Amniotic epithelial cell (primary cell): ENCODE measurements around the gene GGNBP2.
"Not testable (repeated sequence)": the region's sequence is repeated elsewhere in the genome, so short reads cannot be mapped to it uniquely, and the experiment has no call there.

Experiments
- DNase-seq: peaks from one replicate; pipeline ENCODE4 v3.0.0-alpha.2; 2010; ENCODE audit warnings: low read depth

GGNBP2 gene, protein sequence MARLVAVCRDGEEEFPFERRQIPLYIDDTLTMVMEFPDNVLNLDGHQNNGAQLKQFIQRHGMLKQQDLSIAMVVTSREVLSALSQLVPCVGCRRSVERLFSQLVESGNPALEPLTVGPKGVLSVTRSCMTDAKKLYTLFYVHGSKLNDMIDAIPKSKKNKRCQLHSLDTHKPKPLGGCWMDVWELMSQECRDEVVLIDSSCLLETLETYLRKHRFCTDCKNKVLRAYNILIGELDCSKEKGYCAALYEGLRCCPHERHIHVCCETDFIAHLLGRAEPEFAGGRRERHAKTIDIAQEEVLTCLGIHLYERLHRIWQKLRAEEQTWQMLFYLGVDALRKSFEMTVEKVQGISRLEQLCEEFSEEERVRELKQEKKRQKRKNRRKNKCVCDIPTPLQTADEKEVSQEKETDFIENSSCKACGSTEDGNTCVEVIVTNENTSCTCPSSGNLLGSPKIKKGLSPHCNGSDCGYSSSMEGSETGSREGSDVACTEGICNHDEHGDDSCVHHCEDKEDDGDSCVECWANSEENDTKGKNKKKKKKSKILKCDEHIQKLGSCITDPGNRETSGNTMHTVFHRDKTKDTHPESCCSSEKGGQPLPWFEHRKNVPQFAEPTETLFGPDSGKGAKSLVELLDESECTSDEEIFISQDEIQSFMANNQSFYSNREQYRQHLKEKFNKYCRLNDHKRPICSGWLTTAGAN

GRCh38 chr17:36544307-36545076, at the start of gene GGNBP2:
GGNBP2 (plus strand) TSS chr17:36544919; CDS start chr17:36545725, 806 bp downstream.
- peak; percentile 83 for DNase-seq

- DNase-seq = peak; percentile 6
These were observed 49.6 kb upstream of the GGNBP2 start for GRCh38 chr17:36495076-36495578.

DNA sequence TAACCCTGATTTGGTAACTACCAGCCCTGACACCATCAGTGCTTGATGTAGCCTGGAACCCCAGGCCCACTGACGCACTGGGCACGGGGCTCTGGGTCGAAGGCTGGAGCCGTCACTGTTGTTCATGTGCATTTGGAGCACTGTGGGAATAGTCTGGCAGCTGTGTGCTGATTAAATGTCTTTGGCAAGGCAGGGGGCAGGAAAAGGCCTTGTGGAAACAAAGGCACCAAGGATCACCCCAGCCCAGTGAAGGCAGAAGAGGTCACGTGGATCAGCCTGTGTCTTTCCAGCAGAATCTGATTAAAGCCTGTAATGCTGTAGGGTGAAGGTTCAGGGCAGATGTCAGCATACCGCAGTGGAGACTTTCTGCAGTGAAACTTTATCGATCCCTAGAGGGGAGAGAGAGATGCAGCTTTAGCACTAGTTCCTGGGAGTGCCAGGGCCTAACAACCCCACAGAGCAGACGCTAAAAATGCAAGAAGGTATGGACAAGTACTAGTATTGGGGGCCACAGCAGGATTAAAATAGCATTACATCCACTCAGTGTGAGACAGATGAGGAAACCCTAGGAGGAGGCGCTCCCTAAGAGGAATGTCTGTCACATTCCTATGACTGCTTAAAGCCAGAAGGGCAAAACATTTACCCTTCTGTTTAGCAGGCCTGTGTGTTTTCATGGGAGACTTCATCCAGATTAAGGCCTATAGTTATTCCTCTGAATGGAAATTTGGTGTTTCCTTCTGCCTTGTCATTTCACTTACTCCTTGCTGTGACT, 48.5 kb upstream of the GGNBP2 start:
- DNase-seq = no peak

GRCh38 chr17:36498155-36498554, 46.6 kb upstream of the GGNBP2 start:
- DNase-seq = no peak

DNA sequence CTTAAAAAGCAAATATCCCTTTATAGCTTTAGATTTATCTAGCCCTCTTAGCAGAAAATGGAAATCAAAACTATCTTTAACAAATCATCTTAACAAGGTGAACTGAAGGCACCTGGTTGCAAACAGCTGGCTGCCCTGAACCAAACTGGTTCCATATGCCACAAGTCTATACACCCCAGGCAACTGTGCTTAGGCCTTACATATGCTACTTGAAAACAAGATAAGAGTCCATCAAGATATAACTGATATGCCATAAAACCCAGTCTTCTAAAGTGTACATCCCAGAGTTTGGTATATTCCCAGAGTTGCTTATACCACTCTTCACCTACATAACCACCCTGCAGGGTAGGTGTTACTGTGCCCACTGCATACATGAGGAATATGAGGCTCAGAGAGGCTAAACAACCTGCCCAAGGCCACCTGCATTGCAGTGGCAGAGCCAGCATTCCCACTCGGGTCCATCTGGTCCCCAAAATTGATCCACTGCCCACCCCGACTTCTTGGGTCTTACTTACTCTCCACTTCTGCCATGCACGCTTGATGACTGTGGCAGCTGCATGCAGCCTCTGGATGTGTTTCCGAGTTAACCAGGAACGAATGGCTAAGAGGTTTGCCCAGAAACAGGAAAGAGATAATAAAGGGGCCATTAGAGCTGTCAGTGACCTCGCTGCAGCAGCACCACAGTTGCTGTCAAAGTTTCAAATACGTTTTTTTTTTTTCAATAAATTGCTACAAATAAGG, 46.0 kb upstream of the GGNBP2 start:
- DNase-seq = no peak

DNA sequence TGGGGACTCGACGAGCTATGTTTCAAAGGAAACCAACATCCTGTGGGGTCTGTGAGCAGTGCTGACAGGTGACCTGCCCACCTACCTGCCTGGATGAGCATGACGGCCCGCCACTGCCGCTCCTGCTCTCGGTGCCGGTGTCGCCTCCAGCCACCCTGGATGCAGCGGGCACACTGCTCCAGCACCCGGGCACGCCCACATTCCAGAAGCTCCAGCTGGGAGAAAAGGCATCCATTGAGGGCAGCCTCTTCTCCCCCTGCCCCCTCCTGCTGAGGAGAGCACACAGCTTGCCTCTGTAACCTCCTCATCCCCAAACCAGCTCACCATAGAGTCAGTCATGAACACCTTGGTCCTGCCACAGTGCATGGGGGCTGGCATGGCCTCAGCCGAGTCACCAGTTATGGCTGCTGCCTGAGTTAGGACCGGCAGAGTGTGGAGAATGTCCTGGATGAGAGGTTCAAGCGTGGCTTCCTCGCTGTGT, 43.9 kb upstream of the GGNBP2 start:
- no peak for DNase-seq

- DNase-seq = no peak
These were observed 43.4 kb upstream of the GGNBP2 start for GRCh38 chr17:36501351-36501750.

- DNase-seq = no peak
These were observed 42.8 kb upstream of the GGNBP2 start for GRCh38 chr17:36501963-36502362.

GRCh38 chr17:36503456-36504155, 41.1 kb upstream of the GGNBP2 start:
- DNase-seq = no peak

- DNase-seq = no peak
These were observed 40.6 kb upstream of the GGNBP2 start for GRCh38 chr17:36504156-36504545.

DNA sequence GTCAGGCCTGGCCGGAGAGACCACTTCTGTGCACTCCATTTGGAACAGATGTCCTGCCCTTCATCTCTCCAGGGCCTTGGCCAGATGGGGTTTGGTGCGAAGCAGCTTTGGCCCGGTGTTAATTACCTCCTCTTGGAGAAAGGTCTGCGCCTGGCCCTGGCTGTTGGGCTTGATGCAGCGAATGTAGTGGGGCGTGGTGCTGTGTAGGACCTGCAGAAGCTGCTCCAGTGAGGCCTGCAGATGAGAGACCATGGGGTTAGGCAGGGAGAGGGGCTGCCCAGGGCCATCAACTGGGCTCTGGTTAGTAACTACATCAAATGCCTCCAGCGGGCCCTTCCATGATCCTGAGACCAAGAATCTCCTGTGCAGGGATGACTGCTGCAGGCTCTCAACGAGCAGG, 39.5 kb upstream of the GGNBP2 start:
- no peak for DNase-seq

GRCh38 chr17:36506249-36506826, 38.4 kb upstream of the GGNBP2 start:
- no peak for DNase-seq

GRCh38 chr17:36506831-36507230, 37.9 kb upstream of the GGNBP2 start:
- DNase-seq = no peak

- DNase-seq = no peak
These were observed 37.5 kb upstream of the GGNBP2 start for GRCh38 chr17:36507266-36507665.

DNA sequence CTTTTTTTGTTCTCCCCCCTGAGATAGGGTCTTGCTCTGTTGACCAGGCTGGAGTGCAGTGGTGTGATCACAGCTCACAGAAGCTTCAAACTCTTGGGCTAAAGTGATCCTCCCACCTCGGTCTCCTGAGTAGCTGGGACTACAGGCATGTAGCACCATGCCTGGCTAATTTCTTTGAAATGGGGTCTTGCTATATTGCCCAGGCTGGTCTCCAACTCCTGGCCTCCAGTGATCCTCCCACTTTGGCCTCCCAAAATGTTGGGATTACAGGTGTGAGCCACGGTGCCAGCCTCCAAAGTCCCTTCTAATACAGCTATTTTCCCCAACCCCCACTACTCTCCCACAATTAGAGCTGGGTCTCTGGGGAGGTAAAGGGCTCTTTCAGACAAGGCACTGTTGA, 36.3 kb upstream of the GGNBP2 start:
- DNase-seq = not testable (repeated sequence)

DNA sequence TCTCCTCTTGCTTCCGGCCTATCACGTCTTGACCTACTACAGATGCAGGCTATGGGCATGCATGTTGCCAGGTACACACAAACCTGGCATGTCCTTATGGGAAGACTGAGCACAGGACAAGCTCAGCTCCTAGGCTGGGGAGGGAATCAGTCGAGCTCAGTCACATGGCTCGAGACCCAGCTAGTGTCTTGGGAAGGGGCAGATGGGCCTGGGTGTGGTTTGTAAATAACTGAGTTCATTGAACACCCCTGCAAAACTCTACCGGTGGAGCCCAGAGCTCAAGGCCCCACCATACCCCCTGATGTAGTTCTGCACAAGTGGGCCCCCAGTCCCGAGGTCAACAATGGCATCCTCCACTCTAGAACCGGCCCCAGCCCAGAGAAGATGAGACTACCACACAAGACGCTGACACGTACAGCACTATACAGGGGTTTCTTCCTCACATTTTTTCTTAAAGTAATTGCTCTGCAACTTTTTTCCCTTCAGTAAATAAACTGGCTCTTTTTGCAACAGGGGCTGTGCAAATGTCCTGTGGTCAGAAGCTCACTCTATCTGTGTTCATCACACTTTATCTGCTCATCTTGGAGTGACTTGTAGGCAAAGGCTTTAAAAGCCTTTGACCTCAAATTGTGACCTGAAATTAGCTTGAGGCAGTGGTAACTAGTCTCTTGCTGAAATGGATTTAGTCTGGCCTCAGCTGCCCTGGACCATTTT, 35.3 kb upstream of the GGNBP2 start:
- no peak for DNase-seq

GRCh38 chr17:36510636-36511035, 34.1 kb upstream of the GGNBP2 start:
- no peak for DNase-seq

DNA sequence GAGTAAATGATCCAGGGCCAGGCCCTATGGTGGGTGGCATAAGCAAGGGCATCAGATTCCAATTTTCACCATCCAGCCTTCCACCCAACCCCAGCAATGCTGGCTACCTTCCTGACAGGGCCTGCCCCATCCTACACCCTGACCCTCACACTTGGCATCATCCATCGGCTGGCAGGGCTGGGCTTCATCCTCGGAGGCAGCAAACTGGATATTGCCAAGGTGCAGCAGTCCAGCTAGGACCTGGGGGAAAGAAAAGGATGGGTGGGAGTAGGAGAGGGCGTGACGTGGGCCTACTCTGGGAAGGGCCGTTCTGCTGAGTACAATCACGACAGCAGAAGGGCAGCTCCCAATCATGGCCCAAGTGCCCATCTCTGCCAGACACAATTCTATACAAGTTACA, 33.5 kb upstream of the GGNBP2 start:
- DNase-seq = no peak

- no peak for DNase-seq
These were observed 32.1 kb upstream of the GGNBP2 start for GRCh38 chr17:36512641-36513040.
